Inflammatory macrophage (primary cell): ENCODE measurements around the gene KIFC3.
A peak's percentile ranks its signal among the peaks of the same experiment; 100 is the strongest.
"Not testable (repeated sequence)": the region's sequence is repeated elsewhere in the genome, so short reads cannot be mapped to it uniquely, and the experiment has no call there.

Source experiments
- DNase-seq, 2 donors: peaks; one replicate each; pipeline ENCODE4 v3.0.0-alpha.2; 2020 to 2022
- total RNA-seq, 18 experiments: gene quantifications; one replicate each; lab custom pipeline; 2026; ENCODE audit warnings: mixed read lengths in 6 of 18, inconsistent platforms in 2 of 18; lab: John Stamatoyannopoulos, UW

The KIFC3 gene
- total RNA-seq, result 10.6 to 112 (median 49.5) reads per million in 18 experiments

GRCh38 chr16:57802341-57803133 is at the start of gene KIFC3:
KIFC3 (minus strand) TSS chr16:57802491; CDS start chr16:57798243, 4,248 bp downstream.
- DNase-seq, result peak; percentile 52 to 74

GRCh38 chr16:57848181-57848580 is 45.9 kb upstream of the KIFC3 start:
- DNase-seq, result no peak

GRCh38 chr16:57846931-57847330 is 44.6 kb upstream of the KIFC3 start:
- DNase-seq, result not testable (repeated sequence)

GRCh38 chr16:57846078-57846697 is 43.9 kb upstream of the KIFC3 start:
- no peak for DNase-seq

- no peak for DNase-seq
These were observed 42.8 kb upstream of the KIFC3 start for GRCh38 chr16:57845115-57845514.

GRCh38 chr16:57844416-57845030 is 42.2 kb upstream of the KIFC3 start:
- DNase-seq, result no peak

GRCh38 chr16:57843400-57843799 is 41.1 kb upstream of the KIFC3 start:
- DNase-seq, result no peak

GRCh38 chr16:57842601-57843000 is 40.3 kb upstream of the KIFC3 start:
- DNase-seq, result no peak

- DNase-seq, result no peak
These were observed 38.5 kb upstream of the KIFC3 start for GRCh38 chr16:57840833-57841232.

- DNase-seq, result no peak
These were observed 35.9 kb upstream of the KIFC3 start for GRCh38 chr16:57838161-57838560.

GRCh38 chr16:57837305-57838125 is 35.2 kb upstream of the KIFC3 start:
- DNase-seq, result no peak

- not testable (repeated sequence) for DNase-seq
These were observed 33.1 kb upstream of the KIFC3 start for GRCh38 chr16:57835439-57835838.

- DNase-seq, result peak in 1 of 2 donors; percentile 46
These were observed 32.6 kb upstream of the KIFC3 start for GRCh38 chr16:57834936-57835335.

- DNase-seq, result no peak
These were observed 28.7 kb upstream of the KIFC3 start for GRCh38 chr16:57830890-57831484.

- DNase-seq, result no peak
These were observed 27.7 kb upstream of the KIFC3 start for GRCh38 chr16:57829969-57830360.

GRCh38 chr16:57828272-57829161 is 26.2 kb upstream of the KIFC3 start:
- no peak for DNase-seq

GRCh38 chr16:57826706-57827625 is 24.7 kb upstream of the KIFC3 start:
- DNase-seq, result no peak

GRCh38 chr16:57826052-57826451 is 23.8 kb upstream of the KIFC3 start:
- no peak for DNase-seq

GRCh38 chr16:57825298-57826044 is 23.2 kb upstream of the KIFC3 start:
- DNase-seq, result no peak
